ENCODE measurements around the gene LINGO1. TPM values are rescaled to one million over a fixed set of nuclear protein-coding genes. Genes with fewer than 3 reads are reported as not detected.

The LINGO1 gene
- polyA plus RNA-seq, 2 of the 4 experiments (the other 2 are of a cell fraction): 2.2 to 3.3 TPM

- Histone ChIP-seq H3K27ac (no peak overlapping the region), H3K9me3 (no peaks in the 10 kb centered on the region), H3K4me1 (no peaks in the 10 kb centered on the region), H3K4me3 (no peak overlapping the region), H3K4me2 (no peak overlapping the region)
- WGBS (ENCODE audit: missing lambda C conversion rate): 59% methylated on average over 7 of the region's 8 CpGs
- ATAC-seq (no peak), DNase-seq (ENCODE audit: low read depth in 1 of 2, low spot score in 1 of 2) (no peak), FAIRE-seq (no peak)
- CTCF ChIA-PET: interaction anchor here (0.5 to 9.5 kb wide), 10 partner anchors 10 to 527 kb away, joined by 3 to 158 read pairs (median 6); partner anchors contain the start of gene LINGO1
- TF ChIP-seq JUN (IDR thresholded peaks at IDR 0.05) (no peak), NR3C1 (IDR thresholded peaks at IDR 0.05) (no peak), PBX3 (IDR thresholded peaks at IDR 0.05) (no peak), SREBF2 (IDR thresholded peaks at IDR 0.05) (no peak), SMC3 (IDR thresholded peaks at IDR 0.05) (no peak), GATA3 (IDR thresholded peaks at IDR 0.05; ENCODE audit: borderline replicate concordance) (no peak), FOSB (CRISPR knock-in tag; IDR thresholded peaks at IDR 0.05) (no peak), MAFK (IDR thresholded peaks at IDR 0.05; ENCODE audit: partially characterized antibody) (no peak), E2F6 (IDR thresholded peaks at IDR 0.05; ENCODE audit: borderline replicate concordance, low read depth) (no peak), CTCF (IDR thresholded peaks at IDR 0.05) (no peak), HMGXB4 (CRISPR knock-in tag; IDR thresholded peaks at IDR 0.05; ENCODE audit: borderline replicate concordance) (no peak), ZC3H11A (IDR thresholded peaks at IDR 0.05) (no peak), EHMT2 (IDR thresholded peaks at IDR 0.05; ENCODE audit: low read depth) (no peak), ESRRA (IDR thresholded peaks at IDR 0.05; ENCODE audit: borderline replicate concordance, low read length) (no peak), BCL3 (IDR thresholded peaks at IDR 0.05) (no peak), KDM1A (IDR thresholded peaks at IDR 0.05; ENCODE audit: low read depth) (no peak)
- POLR2A ChIA-PET: interaction anchor here (0.6 to 1.0 kb wide), 2 partner anchors 9 to 78 kb away, joined by 3 to 5 read pairs; no protein-coding TSS in a partner anchor
Observed at GRCh38 chr15:77646104-77646694, 13.5 kb upstream of the LINGO1 start.

GRCh38 chr15:77645602-77646001 is 12.9 kb upstream of the LINGO1 start:
- WGBS (ENCODE audit: missing lambda C conversion rate): 69% methylated on average over 7 of the region's 8 CpGs
- Histone ChIP-seq H3K4me2 (no peak overlapping the region), H3K9me3 (no peaks in the 10 kb centered on the region), H3K27ac (no peak overlapping the region), H3K4me3 (no peak overlapping the region), H3K4me1 (no peaks in the 10 kb centered on the region)
- ChIA-PET POLR2A (interaction anchor here (1.0 kb wide), 1 partner anchor 9 kb away, joined by 3 read pairs; no protein-coding TSS in a partner anchor), CTCF (interaction anchor here (0.5 to 9.5 kb wide), 11 partner anchors 10 to 527 kb away, joined by 3 to 158 read pairs (median 3); partner anchors contain the start of gene LINGO1)
- no peak for DNase-seq (ENCODE audit: low read depth in 1 of 2, low spot score in 1 of 2)
- ATAC-seq: no peak
- FAIRE-seq: no peak
- TF ChIP-seq BCL3 (IDR thresholded peaks at IDR 0.05) (no peak), TP53 (CRISPR knock-in tag; IDR thresholded peaks at IDR 0.05) (no peak), POLR2AphosphoS2 (conservative IDR thresholded peaks at IDR 0.05; ENCODE audit: low read length) (no peak), HES2 (IDR thresholded peaks at IDR 0.05) (no peak), EHMT2 (IDR thresholded peaks at IDR 0.05; ENCODE audit: low read depth) (no peak), MAZ (IDR thresholded peaks at IDR 0.05; ENCODE audit: borderline replicate concordance, low read depth, low read length) (no peak), MAX (IDR thresholded peaks at IDR 0.05) (no peak), ELK1 (IDR thresholded peaks at IDR 0.05; ENCODE audit: low read depth, low read length) (no peak), RAD21 (conservative IDR thresholded peaks at IDR 0.05 in 1 of 2, IDR thresholded peaks at IDR 0.05 in 1 of 2) (no peak), CHD4 (IDR thresholded peaks at IDR 0.05; ENCODE audit: borderline replicate concordance) (no peak)
